K562 (cell line): ENCODE measurements around the gene TIMM17A. TPM values are rescaled to one million over a fixed set of nuclear protein-coding genes. Genes with fewer than 3 reads are reported as not detected.

Experiments
- AFF4 ChIP-seq: sonication (generic); formaldehyde crosslinking; IDR thresholded peaks from 2 replicates; pipeline ENCODE4 v1.8.0; 2023; ENCODE audit warnings: mild to moderate bottlenecking, missing genetic modification reagents
- CCNT2 ChIP-seq: IDR thresholded peaks from 2 replicates; pipeline ENCODE4 v1.6.1; 2011; ENCODE audit warnings: borderline replicate concordance, low read depth, mild to moderate bottlenecking, moderate library complexity, mixed read lengths, low read length; ENCODE audit not compliant: insufficient read length; ENCODE audit errors: extremely low read depth
- DMBX1 ChIP-seq: fragments of 250-450 bp; sonication (Bioruptor Pico); IDR thresholded peaks from 2 replicates; pipeline ENCODE4 v1.8.0; 2022; ENCODE audit warnings: inconsistent platforms, mild to moderate bottlenecking, moderate library complexity, borderline replicate concordance
- EP300 ChIP-seq: IDR thresholded peaks from 2 replicates; pipeline ENCODE4 v1.6.1; 2012; ENCODE audit warnings: low read length, improper control_type of control experiment
- HDAC1 ChIP-seq, 2 experiments: fragments of 450-650 bp; IDR thresholded peaks; 2 replicates each; pipeline ENCODE4 v1.6.1; 2016 to 2017; ENCODE audit warnings: inconsistent platforms in 1 of 2, mild to moderate bottlenecking in 1 of 2, moderate library complexity in 1 of 2
- HNRNPK ChIP-seq: fragments of 200-400 bp; formaldehyde crosslinking; IDR thresholded peaks from one replicate; pipeline ENCODE4 v1.6.1; 2018; ENCODE audit warnings: mild to moderate bottlenecking, low read depth, low read length; ENCODE audit not compliant: poor library complexity, severe bottlenecking
- MEF2A ChIP-seq: IDR thresholded peaks from 2 replicates; pipeline ENCODE4 v1.6.1; 2011; ENCODE audit warnings: low read depth, mild to moderate bottlenecking, low read length, moderate library complexity; ENCODE audit not compliant: control insufficient read depth
- SLC30A9 ChIP-seq: fragments of 250-450 bp; sonication (Bioruptor Pico); IDR thresholded peaks from 2 replicates; pipeline ENCODE4 v1.8.0; 2022; ENCODE audit warnings: mild to moderate bottlenecking, moderate library complexity
- ZNF134 ChIP-seq: fragments of 250-450 bp; sonication (Bioruptor Pico); conservative IDR thresholded peaks from 2 replicates; pipeline ENCODE4 v1.4.0; 2020
- ZNF263 ChIP-seq: sonication (generic); formaldehyde crosslinking; IDR thresholded peaks from 2 replicates; pipeline ENCODE4 v1.8.0; 2022; ENCODE audit warnings: mild to moderate bottlenecking, missing genetic modification reagents, borderline replicate concordance
- ZNF324 ChIP-seq: fragments of 250-450 bp; sonication (Bioruptor Pico); IDR thresholded peaks from 2 replicates; pipeline ENCODE4 v1.4.0; 2020; ENCODE audit warnings: mild to moderate bottlenecking
- ZNF41 ChIP-seq: fragments of 250-450 bp; sonication (Bioruptor Pico); conservative IDR thresholded peaks from 2 replicates; pipeline ENCODE4 v1.4.0; 2020; ENCODE audit warnings: mild to moderate bottlenecking
- polyA plus RNA-seq, 8 experiments: library from polyadenylated mRNA; depleted of rRNA in 4 of 8; stranded (reverse) in 5 of 8; unstranded in 3 of 8; fragments of >200 nt; fragmentation: Nextera tagmentation in 2 of 8; fragmentation: Illumina TruSeq in 1 of 8; extraction: Ambion mirVana in 2 of 8; extraction: Trizol in 1 of 8; gene quantifications; 2 replicates each; pipeline versions ENCODE4 v1.2.1 to v1.2.3, GENCODE V29; 2011 to 2014; ENCODE audit warnings: inconsistent platforms in 1 of 8, missing spikeins in 1 of 8
- total RNA-seq, 7 experiments: library from RNA; depleted of rRNA in 6 of 7; stranded (reverse); fragments of >200 nt in 6 of 7; fragmentation: Illumina TruSeq in 2 of 7; extraction: Trizol in 2 of 7; gene quantifications; 2 replicates each; pipeline versions ENCODE4 v1.2.1 to v1.2.3, GENCODE V29; 2011 to 2021; ENCODE audit warnings: low replicate concordance in 1 of 7
- TF ChIP-seq, protein P1 (sequence below), 2 experiments: fragments of 450-650 bp; IDR thresholded peaks; 2 replicates each; pipeline ENCODE4 v1.6.1; 2016; ENCODE audit warnings: mild to moderate bottlenecking in 2 of 2, borderline replicate concordance in 1 of 2, low read depth in 1 of 2, moderate library complexity in 1 of 2

TIMM17A gene
- total and polyA plus RNA-seq, 9 of the 15 experiments (the other 6 are each of a cell fraction or from before 2014, with no cell fraction given) = 116 to 744 (median 180) TPM

DNA sequence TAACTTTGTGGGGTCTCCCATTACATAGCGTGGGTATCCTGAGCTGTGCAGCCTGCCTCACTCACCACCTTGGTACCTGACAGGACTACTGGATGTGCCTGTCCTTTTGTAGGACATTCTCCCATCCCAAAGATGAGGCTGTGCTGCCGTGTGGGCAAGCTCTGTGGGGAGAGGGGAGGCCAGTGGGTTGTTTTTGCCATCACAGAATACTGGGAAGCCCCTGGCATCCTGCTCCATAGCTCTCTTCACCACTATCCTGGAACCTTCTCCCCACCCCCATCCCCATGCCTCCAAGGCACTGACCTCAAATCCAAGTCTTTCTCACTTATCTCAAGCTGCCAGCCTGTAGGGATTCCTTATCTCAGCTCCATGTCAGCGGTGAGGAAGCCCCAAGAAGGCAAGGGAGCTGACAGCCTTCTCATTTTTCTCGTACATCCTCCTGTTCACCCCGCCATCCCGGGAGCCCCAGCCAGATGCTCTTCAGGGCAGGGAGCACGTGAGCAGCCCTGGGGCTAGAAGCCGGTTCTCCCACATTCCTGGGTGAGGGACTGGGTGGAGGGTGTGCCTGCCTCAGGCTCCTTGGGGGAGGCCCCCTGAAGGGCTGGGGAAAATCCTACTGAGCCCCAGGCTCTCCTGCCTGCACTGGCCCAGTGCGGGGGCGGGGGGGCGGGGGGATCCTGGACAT, 52.6 kb downstream of the TIMM17A start (continued):
- TF ChIP-seq, protein P1, sequence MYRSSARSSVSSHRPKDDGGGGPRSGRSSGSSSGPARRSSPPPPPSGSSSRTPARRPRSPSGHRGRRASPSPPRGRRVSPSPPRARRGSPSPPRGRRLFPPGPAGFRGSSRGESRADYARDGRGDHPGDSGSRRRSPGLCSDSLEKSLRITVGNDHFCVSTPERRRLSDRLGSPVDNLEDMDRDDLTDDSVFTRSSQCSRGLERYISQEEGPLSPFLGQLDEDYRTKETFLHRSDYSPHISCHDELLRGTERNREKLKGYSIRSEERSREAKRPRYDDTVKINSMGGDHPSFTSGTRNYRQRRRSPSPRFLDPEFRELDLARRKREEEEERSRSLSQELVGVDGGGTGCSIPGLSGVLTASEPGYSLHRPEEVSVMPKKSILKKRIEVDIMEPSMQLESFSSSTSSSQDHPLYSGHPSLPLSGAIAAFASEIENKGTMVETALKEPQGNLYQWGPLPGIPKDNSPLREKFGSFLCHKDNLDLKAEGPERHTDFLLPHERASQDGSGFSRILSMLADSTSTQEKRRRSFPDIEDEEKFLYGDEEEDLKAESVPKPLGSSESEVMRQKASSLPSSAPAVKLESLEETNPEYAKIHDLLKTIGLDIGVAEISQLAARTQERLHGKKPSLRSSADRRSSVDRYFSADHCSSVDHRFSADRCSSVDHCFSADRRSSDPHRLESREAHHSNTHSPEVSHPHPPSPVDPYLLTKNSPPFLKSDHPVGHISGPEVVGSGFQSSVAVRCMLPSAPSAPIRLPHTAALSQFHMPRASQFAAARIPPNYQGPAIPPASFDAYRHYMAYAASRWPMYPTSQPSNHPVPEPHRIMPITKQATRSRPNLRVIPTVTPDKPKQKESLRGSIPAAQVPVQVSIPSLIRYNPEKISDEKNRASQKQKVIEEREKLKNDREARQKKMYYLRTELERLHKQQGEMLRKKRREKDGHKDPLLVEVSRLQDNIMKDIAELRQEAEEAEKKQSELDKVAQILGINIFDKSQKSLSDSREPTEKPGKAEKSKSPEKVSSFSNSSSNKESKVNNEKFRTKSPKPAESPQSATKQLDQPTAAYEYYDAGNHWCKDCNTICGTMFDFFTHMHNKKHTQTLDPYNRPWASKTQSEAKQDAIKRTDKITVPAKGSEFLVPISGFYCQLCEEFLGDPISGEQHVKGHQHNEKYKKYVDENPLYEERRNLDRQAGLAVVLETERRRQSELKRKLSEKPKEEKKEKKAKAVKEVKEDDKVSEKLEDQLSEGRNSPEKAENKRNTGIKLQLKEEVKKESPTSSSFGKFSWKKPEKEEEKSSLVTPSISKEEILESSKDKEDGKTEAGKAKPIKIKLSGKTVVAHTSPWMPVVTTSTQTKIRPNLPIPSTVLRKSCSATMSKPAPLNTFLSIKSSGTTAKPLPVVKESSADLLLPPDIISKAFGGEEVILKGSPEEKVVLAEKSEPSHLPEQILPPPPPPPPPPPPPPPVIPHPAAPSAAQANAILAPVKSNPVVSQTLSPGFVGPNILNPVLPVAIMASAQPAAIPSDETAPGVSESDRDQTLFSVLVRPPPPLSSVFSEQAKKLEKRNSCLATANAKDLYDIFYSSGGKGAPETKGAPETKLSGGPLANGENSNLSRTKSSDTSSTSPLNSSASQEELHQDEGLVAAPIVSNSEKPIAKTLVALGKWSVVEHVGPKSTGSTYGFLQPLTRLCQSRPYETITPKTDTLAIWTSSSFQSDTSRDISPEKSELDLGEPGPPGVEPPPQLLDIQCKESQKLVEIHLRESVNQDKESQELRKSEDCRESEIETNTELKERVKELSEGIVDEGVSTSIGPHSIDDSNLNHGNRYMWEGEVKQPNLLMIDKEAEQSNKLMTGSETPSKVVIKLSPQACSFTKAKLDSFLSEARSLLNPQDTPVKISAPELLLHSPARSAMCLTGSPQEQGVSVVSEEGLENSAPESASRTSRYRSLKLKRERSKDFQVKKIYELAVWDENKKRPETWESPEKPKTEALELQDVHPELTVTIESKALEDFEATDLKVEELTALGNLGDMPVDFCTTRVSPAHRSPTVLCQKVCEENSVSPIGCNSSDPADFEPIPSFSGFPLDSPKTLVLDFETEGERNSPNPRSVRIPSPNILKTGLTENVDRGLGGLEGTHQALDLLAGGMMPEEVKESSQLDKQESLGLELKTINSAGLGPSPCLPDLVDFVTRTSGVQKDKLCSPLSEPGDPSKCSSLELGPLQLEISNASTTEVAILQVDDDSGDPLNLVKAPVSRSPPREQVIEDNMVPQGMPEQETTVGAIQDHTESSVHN (IDR thresholded peaks at IDR 0.05; ENCODE audit: borderline replicate concordance in 1 of 2, low read depth in 1 of 2) = peak in 1 of 2 experiments; percentile 59; a peak in 1 of 4 replicates
- TF ChIP-seq SLC30A9 (CRISPR knock-in tag) (no peak), ZNF134 (CRISPR knock-in tag) (no peak), CCNT2 (peak; percentile 74), DMBX1 (CRISPR knock-in tag) (0 out of 2 replicates have a peak, but pooled peaks have one; percentile 49), ZNF324 (CRISPR knock-in tag) (no peak; the same call in 1 of the 2 replicates), EP300 (peak; percentile 89), ZNF41 (no peak), ZNF263 (CRISPR knock-in tag) (peak; percentile 52; the same call in 1 of the 2 replicates), MEF2A (no peak), HDAC1 (IDR thresholded peaks at IDR 0.05) (peak in 1 of 2 experiments; percentile 96; a peak in 2 of 4 replicates), HNRNPK (no peak), AFF4 (no peak)
